ENCODE measurements around the gene SCGB1A1. TPM values are rescaled to one million over a fixed set of nuclear protein-coding genes. Genes with fewer than 3 reads are reported as not detected.
"Not testable (repeated sequence)": the region's sequence is repeated elsewhere in the genome, so short reads cannot be mapped to it uniquely, and the experiment has no call there.

Gene SCGB1A1
- polyA plus RNA-seq, 5 donors: 3.8 to 59.5 (median 30.1) TPM

GRCh38 chr11:62446091-62446490, 27.3 kb downstream of the SCGB1A1 start:
- DNase-seq: no peak

- no peak for DNase-seq
Measured at GRCh38 chr11:62449451-62449851, 30.6 kb downstream of the SCGB1A1 start.

- DNase-seq: not testable (repeated sequence)
Measured at GRCh38 chr11:62449912-62450311, 31.1 kb downstream of the SCGB1A1 start.

- no peak for DNase-seq
Measured at GRCh38 chr11:62450543-62451240, 31.9 kb downstream of the SCGB1A1 start.

GRCh38 chr11:62451241-62451621, 32.4 kb downstream of the SCGB1A1 start:
- peak; percentile 39 to 42 for DNase-seq

- no peak for DNase-seq
Measured at GRCh38 chr11:62452261-62452660, 33.4 kb downstream of the SCGB1A1 start.

GRCh38 chr11:62452839-62453468, 34.1 kb downstream of the SCGB1A1 start:
- no peak for DNase-seq

GRCh38 chr11:62456630-62457029, 37.8 kb downstream of the SCGB1A1 start:
- DNase-seq: no peak

GRCh38 chr11:62457478-62457877, 38.6 kb downstream of the SCGB1A1 start:
- DNase-seq: no peak

GRCh38 chr11:62458212-62459002, 39.6 kb downstream of the SCGB1A1 start:
- DNase-seq: no peak

- DNase-seq: no peak
Measured at GRCh38 chr11:62459080-62459479, 40.2 kb downstream of the SCGB1A1 start.

GRCh38 chr11:62461740-62462507, 43.1 kb downstream of the SCGB1A1 start:
- DNase-seq: no peak

- no peak for DNase-seq
Measured at GRCh38 chr11:62462508-62462892, 43.7 kb downstream of the SCGB1A1 start.

GRCh38 chr11:62463121-62463542, 44.3 kb downstream of the SCGB1A1 start:
- DNase-seq: no peak

GRCh38 chr11:62464655-62465054, 45.8 kb downstream of the SCGB1A1 start:
- no peak for DNase-seq

GRCh38 chr11:62466444-62466843, 47.6 kb downstream of the SCGB1A1 start:
- no peak for DNase-seq

- no peak for DNase-seq
Measured at GRCh38 chr11:62468577-62468976, 49.7 kb downstream of the SCGB1A1 start.

GRCh38 chr11:62471603-62472002, 52.8 kb downstream of the SCGB1A1 start:
- no peak for DNase-seq

- no peak for DNase-seq
Measured at GRCh38 chr11:62472063-62472884, 53.4 kb downstream of the SCGB1A1 start.
